ENCODE measurements around the gene ENOX1. TPM values are rescaled to one million over a fixed set of nuclear protein-coding genes. Genes with fewer than 3 reads are reported as not detected.
A peak's percentile ranks its signal among the peaks of the same experiment; 100 is the strongest.

The ENOX1 gene
- total RNA-seq, 2 donors from 2014 or later = 0.33 TPM; not detected in 1

GRCh38 chr13:43286751-43287150 is 500.0 kb downstream of the ENOX1 start:
- no peaks in the 10 kb centered on the region for H3K4me1 ChIP-seq (ENCODE audit: control insufficient read depth, insufficient read depth, low read length)
- H3K27me3 ChIP-seq (ENCODE audit: control insufficient read depth, insufficient read depth, low read length, poor library complexity, severe bottlenecking) = no peaks in the 10 kb centered on the region
- Mint-ChIP-seq H3K4me1 (no peaks in the 10 kb centered on the region), H3K9me3 (no peaks in the 10 kb centered on the region), H3K27ac (no peak overlapping the region), H3K4me3 (no peak overlapping the region), H3K27me3 (ENCODE audit: insufficient read depth) (no peaks in the 10 kb centered on the region), H3K36me3 (ENCODE audit: low read depth) (no peaks in the 10 kb centered on the region)
- no peaks in the 10 kb centered on the region for H3K36me3 ChIP-seq (ENCODE audit: control insufficient read depth, insufficient read depth, low read length)
- TF ChIP-seq CTCF (conservative IDR thresholded peaks at IDR 0.05) = no peak
- WGBS, 2 experiments (ENCODE audit: insufficient coverage in 1 of 2, insufficient read length in 1 of 2) = 90 to 100% methylated on average over 1 of the region's 1 CpG
- no peak overlapping the region for H3K27ac ChIP-seq (ENCODE audit: low read depth, low read length)
- H3K9me3 ChIP-seq (ENCODE audit: control insufficient read depth, low read length) = no peaks in the 10 kb centered on the region
- no peak for DNase-seq
- no peak overlapping the region for H3K9ac ChIP-seq (ENCODE audit: extremely low read depth, low read length, poor library complexity, severe bottlenecking)
- no peak overlapping the region for H3K4me3 ChIP-seq (ENCODE audit: low read length)

- WGBS, 2 experiments (ENCODE audit: insufficient coverage in 1 of 2, insufficient read length in 1 of 2) = 38 to 77% methylated on average over 2 to 7 of the region's 7 CpGs
- Mint-ChIP-seq H3K4me3 (no peak overlapping the region), H3K27me3 (ENCODE audit: insufficient read depth) (no peaks in the 10 kb centered on the region), H3K36me3 (ENCODE audit: low read depth) (no peaks in the 10 kb centered on the region), H3K4me1 (no peaks in the 10 kb centered on the region), H3K9me3 (no peaks in the 10 kb centered on the region), H3K27ac (no peak overlapping the region)
- Histone ChIP-seq H3K9me3 (ENCODE audit: control insufficient read depth, low read length) (no peaks in the 10 kb centered on the region), H3K4me1 (ENCODE audit: control insufficient read depth, insufficient read depth, low read length) (no peaks in the 10 kb centered on the region), H3K9ac (ENCODE audit: extremely low read depth, low read length, poor library complexity, severe bottlenecking) (no peak overlapping the region), H3K27me3 (ENCODE audit: control insufficient read depth, insufficient read depth, low read length, poor library complexity, severe bottlenecking) (no peaks in the 10 kb centered on the region), H3K4me3 (ENCODE audit: low read length) (no peak overlapping the region), H3K36me3 (ENCODE audit: control insufficient read depth, insufficient read depth, low read length) (no peaks in the 10 kb centered on the region), H3K27ac (ENCODE audit: low read depth, low read length) (peak overlapping the region; percentile 47)
- DNase-seq = no peak
- no peak for TF ChIP-seq CTCF (conservative IDR thresholded peaks at IDR 0.05)
Observed at GRCh38 chr13:43285933-43286597, 500.7 kb downstream of the ENOX1 start.

GRCh38 chr13:43284162-43284561 is 502.6 kb downstream of the ENOX1 start:
- Mint-ChIP-seq H3K36me3 (ENCODE audit: low read depth) (no peaks in the 10 kb centered on the region), H3K27me3 (ENCODE audit: insufficient read depth) (no peaks in the 10 kb centered on the region), H3K4me3 (no peak overlapping the region), H3K4me1 (peaks cover 7% of the 10 kb centered on the region), H3K9me3 (no peaks in the 10 kb centered on the region), H3K27ac (no peak overlapping the region)
- TF ChIP-seq CTCF (conservative IDR thresholded peaks at IDR 0.05) = no peak
- H3K4me1 ChIP-seq (ENCODE audit: control insufficient read depth, insufficient read depth, low read length) = no peaks in the 10 kb centered on the region
- no peak for DNase-seq
- H3K9ac ChIP-seq (ENCODE audit: extremely low read depth, low read length, poor library complexity, severe bottlenecking) = no peak overlapping the region
- H3K27ac ChIP-seq (ENCODE audit: low read depth, low read length) = no peak overlapping the region
- H3K9me3 ChIP-seq (ENCODE audit: control insufficient read depth, low read length) = no peaks in the 10 kb centered on the region
- H3K4me3 ChIP-seq (ENCODE audit: low read length) = no peak overlapping the region
- 94 to 100% methylated on average over 1 to 3 of the region's 3 CpGs for WGBS, 2 experiments (ENCODE audit: insufficient coverage in 1 of 2, insufficient read length in 1 of 2)
- no peaks in the 10 kb centered on the region for H3K27me3 ChIP-seq (ENCODE audit: control insufficient read depth, insufficient read depth, low read length, poor library complexity, severe bottlenecking)
- no peaks in the 10 kb centered on the region for H3K36me3 ChIP-seq (ENCODE audit: control insufficient read depth, insufficient read depth, low read length)

All from endodermal cell (in vitro differentiated cells).